IMR-90 (cell line): ENCODE results near the gene ETFB. TPM values are rescaled to one million over a fixed set of nuclear protein-coding genes. Genes with fewer than 3 reads are reported as not detected.

ENCODE experiments used
- ATAC-seq: fragments of 200-7000 bp; cut with Tn5 transposase; 2 replicates; pipeline ENCODE4 v1.9.1; 2020; ENCODE audit warnings: low read depth, mild to moderate bottlenecking, moderate library complexity
- BruUV-seq: library from RNA; stranded (reverse); fragments of 400-500 nt; replicated peaks from 2 replicates; lab custom pipeline; 2021; lab: Mats Ljungman, UMichigan
- CTCF ChIA-PET: fragments of 300-600 bp; formaldehyde crosslinking; extraction: SDS; loops from one replicate; lab custom pipeline; 2021; ENCODE audit warnings: antibody characterized with exemption; lab: Yijun Ruan, JAX
- POLR2A ChIA-PET: fragments of 300-600 bp; sonication (Branson Sonifier 250); formaldehyde crosslinking; loops from one replicate; lab custom pipeline; 2022; ENCODE audit warnings: antibody characterized with exemption; ENCODE audit not compliant: unreplicated experiment; lab: Charles Lee
- DNase-seq: peaks from one replicate; pipeline ENCODE4 v3.0.0; 2013
- H2AFZ ChIP-seq: replicated peaks from 2 replicates; pipeline ENCODE3; 2013; ENCODE audit warnings: low read length, mild to moderate bottlenecking; ENCODE audit not compliant: poor library complexity
- H2AK5ac ChIP-seq: 2 replicates; pipeline ENCODE4 v1.6.1; 2013; ENCODE audit warnings: low read depth, low read length, inconsistent platforms
- H2AK9ac ChIP-seq: replicated peaks from 2 replicates; pipeline ENCODE3; 2013; ENCODE audit warnings: mild to moderate bottlenecking, low read depth, low read length, moderate library complexity; ENCODE audit not compliant: poor library complexity
- H2BK120ac ChIP-seq: 2 replicates; pipeline ENCODE4 v1.6.1; 2013; ENCODE audit warnings: low read depth, low read length, inconsistent platforms
- H2BK15ac ChIP-seq: 3 replicates; pipeline ENCODE4 v1.6.1; 2013; ENCODE audit warnings: low read depth, low read length, inconsistent platforms
- H2BK20ac ChIP-seq: 2 replicates; pipeline ENCODE4 v1.6.1; 2013; ENCODE audit warnings: low read depth, mild to moderate bottlenecking, inconsistent platforms, low read length, moderate library complexity
- H2BK5ac ChIP-seq: 2 replicates; pipeline ENCODE4 v1.6.1; 2013; ENCODE audit warnings: mild to moderate bottlenecking, low read depth, low read length, inconsistent platforms; ENCODE audit not compliant: poor library complexity, severe bottlenecking
- H3K14ac ChIP-seq: replicated peaks from 2 replicates; pipeline ENCODE4 v1.6.1; 2013; ENCODE audit warnings: low read depth, low read length, inconsistent platforms
- H3K18ac ChIP-seq: 2 replicates; pipeline ENCODE4 v1.6.1; 2013; ENCODE audit warnings: low read depth, low read length, control low read depth
- H3K23ac ChIP-seq: 2 replicates; pipeline ENCODE4 v1.6.1; 2013; ENCODE audit warnings: low read depth, low read length, inconsistent platforms
- H3K27ac ChIP-seq: 2 replicates; pipeline ENCODE4 v1.5.1; 2013; ENCODE audit warnings: mild to moderate bottlenecking, control low read depth, low read length; ENCODE audit not compliant: insufficient read depth
- H3K27me3 ChIP-seq: 2 replicates; pipeline ENCODE4 v1.6.1; 2013; ENCODE audit warnings: low read length; ENCODE audit not compliant: control insufficient read depth, insufficient read depth
- H3K36me3 ChIP-seq: 2 replicates; pipeline ENCODE4 v1.6.1; 2013; ENCODE audit warnings: low read length, mixed read lengths; ENCODE audit not compliant: control insufficient read depth, insufficient read depth
- H3K4ac ChIP-seq: 2 replicates; pipeline ENCODE4 v1.6.1; 2013; ENCODE audit warnings: low read depth, low read length, inconsistent platforms
- H3K4me1 ChIP-seq: 2 replicates; pipeline ENCODE4 v1.6.1; 2013; ENCODE audit warnings: low read length, mixed read lengths; ENCODE audit not compliant: control insufficient read depth, insufficient read depth
- H3K4me2 ChIP-seq: 2 replicates; pipeline ENCODE4 v1.6.1; 2013; ENCODE audit warnings: low read depth, mild to moderate bottlenecking, control low read depth, low read length, moderate library complexity
- H3K4me3 ChIP-seq: 2 replicates; pipeline ENCODE4 v1.5.1; 2013; ENCODE audit warnings: low read depth, mild to moderate bottlenecking, control low read depth, low read length, moderate library complexity; ENCODE audit not compliant: insufficient read depth
- H3K56ac ChIP-seq: 2 replicates; pipeline ENCODE4 v1.6.1; 2013; ENCODE audit warnings: low read length, inconsistent platforms; ENCODE audit not compliant: insufficient read depth; ENCODE audit errors: extremely low read depth
- H3K79me1 ChIP-seq, 2 experiments: 2 replicates each; pipeline ENCODE4 v1.6.1; 2013; ENCODE audit warnings: low read length in 2 of 2, inconsistent platforms in 1 of 2, low read depth in 1 of 2
- H3K9ac ChIP-seq: 2 replicates; pipeline ENCODE4 v1.6.1; 2013; ENCODE audit warnings: low read depth, low read length, control low read depth
- H3K9me1 ChIP-seq: 2 replicates; pipeline ENCODE4 v1.6.1; 2013; ENCODE audit warnings: low read length, inconsistent platforms; ENCODE audit not compliant: insufficient read depth
- H3K9me3 ChIP-seq: 2 replicates; pipeline ENCODE4 v1.6.1; 2013; ENCODE audit warnings: low read length; ENCODE audit not compliant: control insufficient read depth, insufficient read depth
- H4K20me1 ChIP-seq: 2 replicates; pipeline ENCODE4 v1.6.1; 2013; ENCODE audit warnings: low read length, inconsistent platforms; ENCODE audit not compliant: insufficient read depth
- H4K5ac ChIP-seq: 2 replicates; pipeline ENCODE4 v1.6.1; 2013; ENCODE audit warnings: mild to moderate bottlenecking, low read depth, low read length, control low read depth
- H4K8ac ChIP-seq, 2 experiments: 2 replicates each; pipeline ENCODE4 v1.6.1; 2013; ENCODE audit warnings: low read depth in 2 of 2, low read length in 2 of 2, control low read depth in 1 of 2, inconsistent platforms in 1 of 2
- H4K91ac ChIP-seq: 2 replicates; pipeline ENCODE4 v1.6.1; 2013; ENCODE audit warnings: low read depth, low read length, inconsistent platforms; ENCODE audit not compliant: insufficient read depth
- BHLHE40 ChIP-seq: fragments of 150-350 bp; IDR thresholded peaks from 2 replicates; pipeline ENCODE4 v1.6.1; 2016; ENCODE audit warnings: mild to moderate bottlenecking, low read depth, low read length
- CEBPB ChIP-seq: IDR thresholded peaks from 2 replicates; pipeline ENCODE4 v1.6.1; 2012; ENCODE audit warnings: low read depth, low read length, improper control_type of control experiment
- CHD1 ChIP-seq: IDR thresholded peaks from 2 replicates; pipeline ENCODE4 v1.6.1; 2012; ENCODE audit warnings: low read depth, low read length, improper control_type of control experiment
- CTCF ChIP-seq: conservative IDR thresholded peaks from 2 replicates; pipeline ENCODE4 v1.5.1; 2012; ENCODE audit warnings: mild to moderate bottlenecking, low read depth, low read length, improper control_type of control experiment
- FOS ChIP-seq: fragments of 150-350 bp; IDR thresholded peaks from 2 replicates; pipeline ENCODE4 v1.6.1; 2016; ENCODE audit warnings: low read depth, low read length
- MAFK ChIP-seq: IDR thresholded peaks from 2 replicates; pipeline ENCODE4 v1.6.1; 2012; ENCODE audit warnings: low read depth, low read length, improper control_type of control experiment
- MXI1 ChIP-seq: IDR thresholded peaks from 2 replicates; pipeline ENCODE4 v1.6.1; 2012; ENCODE audit warnings: low read depth, mild to moderate bottlenecking, low read length, moderate library complexity, borderline replicate concordance
- NFE2L2 ChIP-seq: fragments of 150-350 bp; IDR thresholded peaks from 2 replicates; pipeline ENCODE4 v1.6.1; 2016; ENCODE audit warnings: low read depth, mild to moderate bottlenecking, low read length
- POLR2A ChIP-seq: IDR thresholded peaks from 2 replicates; pipeline ENCODE4 v1.6.1; 2012; ENCODE audit warnings: mild to moderate bottlenecking, low read depth, low read length
- RAD21 ChIP-seq: IDR thresholded peaks from 2 replicates; pipeline ENCODE4 v1.6.1; 2012; ENCODE audit warnings: low read length, improper control_type of control experiment
- RCOR1 ChIP-seq: IDR thresholded peaks from 2 replicates; pipeline ENCODE4 v1.6.1; 2012; ENCODE audit warnings: mild to moderate bottlenecking, low read length, improper control_type of control experiment; ENCODE audit not compliant: insufficient replicate concordance
- RFX5 ChIP-seq: IDR thresholded peaks from 2 replicates; pipeline ENCODE4 v1.8.0; 2012; ENCODE audit warnings: low read depth, mild to moderate bottlenecking, low read length, moderate library complexity
- SMC3 ChIP-seq: fragments of 150-350 bp; IDR thresholded peaks from 2 replicates; pipeline ENCODE4 v1.6.1; 2016; ENCODE audit warnings: low read depth, mild to moderate bottlenecking, antibody characterized with exemption, low read length, moderate library complexity
- USF2 ChIP-seq: fragments of 150-350 bp; IDR thresholded peaks from 2 replicates; pipeline ENCODE4 v1.6.1; 2017; ENCODE audit warnings: mild to moderate bottlenecking, antibody characterized with exemption, low read length, low read depth
- WGBS, 2 experiments: methylation state at CpG; one replicate each; pipeline versions ENCODE4 v1.1.5 to v1.1.7; 2013; ENCODE audit warnings: missing lambda C conversion rate in 2 of 2; ENCODE audit not compliant: insufficient read length in 1 of 2; ENCODE audit errors: extremely low coverage in 2 of 2; 5-methylcytosine and 5-hydroxymethylcytosine counted together
- dilution Hi-C: fragments of 300-500 bp; cut with HindIII; formaldehyde crosslinking; loops from one replicate; pipeline ENCODE4 v1.14.3; 2018; ENCODE audit warnings: low sequenced_read_pairs; ENCODE audit not compliant: unreplicated experiment
- in situ Hi-C: fragments of 300-500 bp; cut with MboI; formaldehyde crosslinking; loops from 3 replicates; pipeline ENCODE4 v1.14.3; 2019; ENCODE audit warnings: low sequenced_read_pairs, inconsistent platforms, mixed read lengths
- intact Hi-C: fragments of 100-400 bp; cut with micrococcal nuclease; formaldehyde crosslinking; loops from 2 replicates; pipeline ENCODE4 v1.10.0; 2022
- polyA plus RNA-seq, 3 experiments: library from polyadenylated mRNA; depleted of rRNA; stranded (reverse); fragments of >200 nt; gene quantifications; 2 replicates each; pipeline ENCODE4 v1.2.3, GENCODE V29; 2012; ENCODE audit warnings: low replicate concordance in 1 of 3
- total RNA-seq: library from RNA; depleted of rRNA; stranded (reverse); fragments of >200 nt; gene quantifications from 2 replicates; pipeline ENCODE4 v1.2.3, GENCODE V29; 2012

The ETFB gene
- total and polyA plus RNA-seq, 2 of the 4 experiments (the other 2 are of a cell fraction), result 141 to 166 TPM

- no peak overlapping the region for H3K4ac ChIP-seq
- H3K9ac ChIP-seq, result no peak overlapping the region
- TF ChIP-seq POLR2A, result no peak
- no peak for TF ChIP-seq RAD21
- no peak for TF ChIP-seq CTCF
- TF ChIP-seq BHLHE40, result no peak
- no peak for TF ChIP-seq CHD1
- TF ChIP-seq FOS, result no peak
- no peak for TF ChIP-seq NFE2L2
- TF ChIP-seq CEBPB, result no peak
- TF ChIP-seq MAFK, result no peak
- TF ChIP-seq RCOR1, result no peak
- no peak for TF ChIP-seq RFX5
- TF ChIP-seq MXI1, result no peak
- TF ChIP-seq USF2, result no peak
- no peak for TF ChIP-seq SMC3
- no peaks in the 10 kb centered on the region; the same call in 1 of the 2 replicates for H3K27me3 ChIP-seq
- no peak overlapping the region for H2AK5ac ChIP-seq
- H2AK9ac ChIP-seq, result no peak overlapping the region
- dilution Hi-C loops (no loop called here), in situ Hi-C loops (no loop called here), intact Hi-C loops (no loop called here)
- no peak overlapping the region for H2BK5ac ChIP-seq
- no peaks in the 10 kb centered on the region for H3K4me1 ChIP-seq
- no CpG with 5 or more reads among the region's 1 CpG for WGBS, 2 experiments
- ATAC-seq, result no peak
- H2AFZ ChIP-seq, result no peak overlapping the region
- H2BK120ac ChIP-seq, result no peak overlapping the region
- H3K27ac ChIP-seq, result no peak overlapping the region
- H3K4me3 ChIP-seq, result no peak overlapping the region
- H3K79me1 ChIP-seq, result no peaks in the 10 kb centered on the region
- H3K36me3 ChIP-seq, result no peaks in the 10 kb centered on the region
- no peak overlapping the region for H2BK20ac ChIP-seq
- H2BK15ac ChIP-seq, result no peak overlapping the region
- H3K14ac ChIP-seq, result no peak overlapping the region
- no peaks in the 10 kb centered on the region for H4K20me1 ChIP-seq
- H3K9me1 ChIP-seq, result no peaks in the 10 kb centered on the region
- ChIA-PET POLR2A (no interaction called here), CTCF (no interaction called here)
- H3K9me3 ChIP-seq, result 0 out of 2 replicates have a peak, but pooled peaks cover 2% of the 10 kb centered on the region
- H4K91ac ChIP-seq, result no peak overlapping the region
- DNase-seq, result no peak
- no peak overlapping the region for H4K8ac ChIP-seq
- no peak overlapping the region for H3K4me2 ChIP-seq
- no peak overlapping the region for H3K23ac ChIP-seq
- no peak overlapping the region for H4K5ac ChIP-seq
- H3K56ac ChIP-seq, result no peak overlapping the region
- H3K18ac ChIP-seq, result no peak overlapping the region
- BruUV-seq, result no TSS peak
These were observed 48.2 kb downstream of the ETFB start for GRCh38 chr19:51317968-51318367.
